Activated naive CD4-positive, alpha-beta T cell treated with anti-CD3 and anti-CD28 coated beads for 36 hours (primary cell): Measurements from ENCODE around the gene RAPGEF1. TPM values are rescaled to one million over a fixed set of nuclear protein-coding genes. Genes with fewer than 3 reads are reported as not detected.

Experiments used
- CTCF ChIA-PET: fragments of 350-600 bp; sonication (Branson Sonifier 250); formaldehyde crosslinking; loops from one replicate; lab custom pipeline; 2021; ENCODE audit warnings: antibody characterized with exemption; lab: Charles Lee
- DNase-seq: peaks from one replicate; pipeline ENCODE4 v3.0.0-alpha.2; 2020
- H3K27ac Mint-ChIP-seq: one replicate; pipeline ENCODE4 v1.8.0; 2021; ENCODE audit warnings: mild to moderate bottlenecking, mixed read lengths
- H3K27me3 Mint-ChIP-seq: one replicate; pipeline ENCODE4 v1.8.0; 2021; ENCODE audit warnings: low read depth, mixed read lengths
- H3K36me3 Mint-ChIP-seq: one replicate; pipeline ENCODE4 v1.8.0; 2021; ENCODE audit warnings: low read depth, mixed read lengths
- H3K4me1 Mint-ChIP-seq: one replicate; pipeline ENCODE4 v1.8.0; 2021; ENCODE audit warnings: low read depth, mixed read lengths
- H3K4me3 Mint-ChIP-seq: one replicate; pipeline ENCODE4 v1.8.0; 2021; ENCODE audit warnings: mild to moderate bottlenecking, moderate library complexity, mixed read lengths
- H3K9me3 Mint-ChIP-seq: one replicate; pipeline ENCODE4 v1.8.0; 2021; ENCODE audit warnings: mixed read lengths
- intact Hi-C: fragments of 100-400 bp; cut with micrococcal nuclease; formaldehyde crosslinking; loops from one replicate; pipeline ENCODE4 v1.15.1; 2023
- total RNA-seq, 2 experiments: library from RNA; stranded (reverse); gene quantifications; one replicate each; pipeline ENCODE4 v1.2.3, GENCODE V29; 2021

The RAPGEF1 gene
- total RNA-seq, 2 experiments from 2014 or later = 55.9 to 59.9 TPM

- Mint-ChIP-seq H3K27me3 (no peaks in the 10 kb centered on the region), H3K27ac (no peak overlapping the region), H3K4me3 (no peak overlapping the region), H3K36me3 (peaks cover 17% of the 10 kb centered on the region), H3K4me1 (peaks cover 5% of the 10 kb centered on the region), H3K9me3 (no peaks in the 10 kb centered on the region)
- intact Hi-C loops = no loop called here
- CTCF ChIA-PET = interaction anchor here (0.7 kb wide), 1 partner anchor 109 kb away, joined by 3 read pairs; no protein-coding TSS in a partner anchor
- DNase-seq = no peak
Measured at GRCh38 chr9:131528186-131528585, 211.7 kb downstream of the RAPGEF1 start.

Other genes starting within 250 kb of the RAPGEF1 start
- gene POMT1, start 237.2 kb downstream of the RAPGEF1 start, total RNA-seq = 10 to 100 TPM; 28.7 to 33.8 TPM
- gene UCK1, start 208.8 kb downstream of the RAPGEF1 start, total RNA-seq = 10 to 100 TPM; 18.7 to 21.7 TPM
- gene PRRT1B, start 194.6 kb downstream of the RAPGEF1 start, total RNA-seq = not detected